Measurements from ENCODE around the gene MCRIP1. TPM values are rescaled to one million over a fixed set of nuclear protein-coding genes. Genes with fewer than 3 reads are reported as not detected.
A peak's percentile ranks its signal among the peaks of the same experiment; 100 is the strongest.

The MCRIP1 gene
- total and polyA plus RNA-seq, 4 donors: 16.6 to 42.0 (median 26.2) TPM

DNA sequence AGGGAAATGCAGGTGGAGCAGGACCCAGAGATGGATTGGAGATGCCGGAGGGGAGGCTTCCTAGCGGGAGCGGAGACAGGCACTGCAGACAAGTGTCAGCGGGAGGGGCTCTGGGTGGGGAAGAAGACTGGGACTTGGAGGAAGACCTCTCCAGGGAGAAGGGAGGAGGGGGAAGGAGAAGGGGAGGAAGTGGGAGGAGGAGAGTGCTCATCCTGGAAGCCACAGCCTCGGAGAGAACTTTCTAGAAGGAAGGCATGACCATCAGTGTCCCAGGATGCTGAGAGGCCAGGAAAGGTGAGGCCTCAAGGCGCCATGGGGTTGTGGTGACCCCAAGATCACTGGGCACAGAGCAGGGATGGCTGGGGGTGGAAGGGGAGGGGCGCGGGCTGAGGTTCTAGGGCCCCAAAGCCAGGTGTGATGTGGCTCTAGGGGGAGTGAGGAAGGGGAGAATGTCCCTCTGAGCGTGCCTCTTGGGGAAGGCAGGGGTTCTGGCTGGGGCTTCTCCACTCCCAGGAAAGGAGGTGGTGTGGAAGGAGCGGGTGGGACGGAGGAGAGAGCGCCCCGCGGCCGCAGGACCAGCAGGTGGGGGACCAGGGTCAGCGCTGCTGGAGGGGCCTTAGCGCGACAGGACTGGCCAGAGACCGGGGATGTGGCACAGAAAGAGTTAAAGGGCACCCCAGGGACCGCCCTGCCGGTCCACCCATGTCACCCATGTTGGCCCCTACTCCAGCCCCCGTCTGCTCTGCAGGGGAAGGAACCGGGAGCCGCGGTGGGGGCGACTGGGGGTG, 30.0 kb downstream of the MCRIP1 start:
- no peak for TF ChIP-seq FOXA1 (IDR thresholded peaks at IDR 0.05)
- H3K36me3 ChIP-seq (ENCODE audit: control insufficient read depth in 4 of 4, insufficient read depth in 3 of 4, low read depth in 1 of 4, low read length in 3 of 4): no peaks in the 10 kb centered on the region
- no peak for DNase-seq (ENCODE audit: low spot score)
- no peaks in the 10 kb centered on the region for H3K9me3 ChIP-seq (ENCODE audit: control insufficient read depth in 4 of 4, low read length in 3 of 4)
- 58% methylated on average over 26 of the region's 26 CpGs for WGBS
- H3K4me3 ChIP-seq (ENCODE audit: low read depth in 1 of 3, low read length in 3 of 3): peak overlapping the region in 1 of 3 donors; percentile 90
- H3K27me3 ChIP-seq (ENCODE audit: control insufficient read depth in 4 of 4, insufficient read depth in 4 of 4, low read length in 3 of 4): peaks cover 0 to 2% (median 0%) of the 10 kb centered on the region in 4 donors
- H3K9ac ChIP-seq (ENCODE audit: low read depth in 1 of 2, low read length in 2 of 2): no peak overlapping the region
- H3K4me1 ChIP-seq (ENCODE audit: control insufficient read depth in 4 of 4, insufficient read depth in 4 of 4, low read length in 3 of 4): peaks cover 14 to 26% (median 21%) of the 10 kb centered on the region in 4 donors
- no peak overlapping the region for H3K27ac ChIP-seq (ENCODE audit: low read depth in 1 of 2, low read length in 2 of 2)

- Histone ChIP-seq H3K4me1 (ENCODE audit: control insufficient read depth in 4 of 4, insufficient read depth in 4 of 4, low read length in 3 of 4) (peaks cover 14 to 26% (median 21%) of the 10 kb centered on the region in 4 donors), H3K9ac (ENCODE audit: low read depth in 1 of 2, low read length in 2 of 2) (no peak overlapping the region), H3K27me3 (ENCODE audit: control insufficient read depth in 4 of 4, insufficient read depth in 4 of 4, low read length in 3 of 4) (peaks cover 0 to 2% (median 0%) of the 10 kb centered on the region in 4 donors), H3K9me3 (ENCODE audit: control insufficient read depth in 4 of 4, low read length in 3 of 4) (no peaks in the 10 kb centered on the region), H3K27ac (ENCODE audit: low read depth in 1 of 2, low read length in 2 of 2) (no peak overlapping the region), H3K4me3 (ENCODE audit: low read depth in 1 of 3, low read length in 3 of 3) (no peak overlapping the region), H3K36me3 (ENCODE audit: control insufficient read depth in 4 of 4, insufficient read depth in 3 of 4, low read depth in 1 of 4, low read length in 3 of 4) (no peaks in the 10 kb centered on the region)
- 92% methylated on average over 9 of the region's 9 CpGs for WGBS
- no peak for TF ChIP-seq EGR1 (IDR thresholded peaks at IDR 0.05; ENCODE audit: low read depth in 2 of 2)
- TF ChIP-seq, protein P1, sequence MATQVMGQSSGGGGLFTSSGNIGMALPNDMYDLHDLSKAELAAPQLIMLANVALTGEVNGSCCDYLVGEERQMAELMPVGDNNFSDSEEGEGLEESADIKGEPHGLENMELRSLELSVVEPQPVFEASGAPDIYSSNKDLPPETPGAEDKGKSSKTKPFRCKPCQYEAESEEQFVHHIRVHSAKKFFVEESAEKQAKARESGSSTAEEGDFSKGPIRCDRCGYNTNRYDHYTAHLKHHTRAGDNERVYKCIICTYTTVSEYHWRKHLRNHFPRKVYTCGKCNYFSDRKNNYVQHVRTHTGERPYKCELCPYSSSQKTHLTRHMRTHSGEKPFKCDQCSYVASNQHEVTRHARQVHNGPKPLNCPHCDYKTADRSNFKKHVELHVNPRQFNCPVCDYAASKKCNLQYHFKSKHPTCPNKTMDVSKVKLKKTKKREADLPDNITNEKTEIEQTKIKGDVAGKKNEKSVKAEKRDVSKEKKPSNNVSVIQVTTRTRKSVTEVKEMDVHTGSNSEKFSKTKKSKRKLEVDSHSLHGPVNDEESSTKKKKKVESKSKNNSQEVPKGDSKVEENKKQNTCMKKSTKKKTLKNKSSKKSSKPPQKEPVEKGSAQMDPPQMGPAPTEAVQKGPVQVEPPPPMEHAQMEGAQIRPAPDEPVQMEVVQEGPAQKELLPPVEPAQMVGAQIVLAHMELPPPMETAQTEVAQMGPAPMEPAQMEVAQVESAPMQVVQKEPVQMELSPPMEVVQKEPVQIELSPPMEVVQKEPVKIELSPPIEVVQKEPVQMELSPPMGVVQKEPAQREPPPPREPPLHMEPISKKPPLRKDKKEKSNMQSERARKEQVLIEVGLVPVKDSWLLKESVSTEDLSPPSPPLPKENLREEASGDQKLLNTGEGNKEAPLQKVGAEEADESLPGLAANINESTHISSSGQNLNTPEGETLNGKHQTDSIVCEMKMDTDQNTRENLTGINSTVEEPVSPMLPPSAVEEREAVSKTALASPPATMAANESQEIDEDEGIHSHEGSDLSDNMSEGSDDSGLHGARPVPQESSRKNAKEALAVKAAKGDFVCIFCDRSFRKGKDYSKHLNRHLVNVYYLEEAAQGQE (IDR thresholded peaks at IDR 0.05): no peak
- peak in 1 of 2 donors; percentile 38 for TF ChIP-seq RXRA (IDR thresholded peaks at IDR 0.05)
- no peak for TF ChIP-seq MAX (IDR thresholded peaks at IDR 0.05)
- TF ChIP-seq GABPA (IDR thresholded peaks at IDR 0.05 in 1 of 2, conservative IDR thresholded peaks at IDR 0.05 in 1 of 2): no peak
- no peak for TF ChIP-seq FOXA2 (IDR thresholded peaks at IDR 0.05)
- no peak for DNase-seq (ENCODE audit: low spot score)
Observed at GRCh38 chr17:81802048-81802758, 30.9 kb downstream of the MCRIP1 start.

DNA sequence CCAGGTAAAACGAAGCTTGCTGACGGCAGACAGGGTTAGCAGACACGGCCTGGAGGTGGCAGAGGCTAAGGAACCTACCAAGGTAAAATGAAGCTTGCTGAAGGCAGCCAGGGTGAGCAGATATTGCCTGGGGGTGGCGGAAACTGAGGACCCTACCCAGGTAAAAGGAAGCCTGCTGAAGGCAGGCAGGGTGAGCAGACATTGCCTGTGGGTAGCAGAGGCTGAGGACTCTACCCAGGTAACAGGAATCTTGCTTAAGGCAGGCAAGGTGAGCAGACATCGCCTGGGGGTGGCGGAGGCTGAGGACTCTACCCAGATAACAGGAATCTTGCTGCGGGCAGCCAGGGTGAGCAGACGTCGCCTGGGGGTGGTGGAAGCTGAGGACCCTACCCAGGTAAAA, 31.8 kb downstream of the MCRIP1 start:
- H3K4me3 ChIP-seq (ENCODE audit: low read depth in 1 of 3, low read length in 3 of 3): no peak overlapping the region
- TF ChIP-seq YY1 (IDR thresholded peaks at IDR 0.05): no peak
- no peak overlapping the region for H3K9ac ChIP-seq (ENCODE audit: low read depth in 1 of 2, low read length in 2 of 2)
- H3K36me3 ChIP-seq (ENCODE audit: control insufficient read depth in 4 of 4, insufficient read depth in 3 of 4, low read depth in 1 of 4, low read length in 3 of 4): no peaks in the 10 kb centered on the region
- WGBS: 95% methylated on average over 9 of the region's 9 CpGs
- no peak overlapping the region for H3K27ac ChIP-seq (ENCODE audit: low read depth in 1 of 2, low read length in 2 of 2)
- DNase-seq (ENCODE audit: low spot score): no peak
- H3K27me3 ChIP-seq (ENCODE audit: control insufficient read depth in 4 of 4, insufficient read depth in 4 of 4, low read length in 3 of 4): peaks cover 0 to 2% (median 0%) of the 10 kb centered on the region in 4 donors
- no peaks in the 10 kb centered on the region for H3K9me3 ChIP-seq (ENCODE audit: control insufficient read depth in 4 of 4, low read length in 3 of 4)
- H3K4me1 ChIP-seq (ENCODE audit: control insufficient read depth in 4 of 4, insufficient read depth in 4 of 4, low read length in 3 of 4): peaks cover 14 to 24% (median 19%) of the 10 kb centered on the region in 4 donors

All from liver (tissue), 9 donors.